Activated gamma-delta T cell treated with Interleukin-2 at 50 U/mL for 16 hours (primary cell): ENCODE results near the gene ST3GAL2.
"Not testable (repeated sequence)": the region's sequence is repeated elsewhere in the genome, so short reads cannot be mapped to it uniquely, and the experiment has no call there.

Source experiments
- DNase-seq: peaks from one replicate; pipeline ENCODE4 v3.0.0-alpha.2; 2020

The ST3GAL2 gene

DNA sequence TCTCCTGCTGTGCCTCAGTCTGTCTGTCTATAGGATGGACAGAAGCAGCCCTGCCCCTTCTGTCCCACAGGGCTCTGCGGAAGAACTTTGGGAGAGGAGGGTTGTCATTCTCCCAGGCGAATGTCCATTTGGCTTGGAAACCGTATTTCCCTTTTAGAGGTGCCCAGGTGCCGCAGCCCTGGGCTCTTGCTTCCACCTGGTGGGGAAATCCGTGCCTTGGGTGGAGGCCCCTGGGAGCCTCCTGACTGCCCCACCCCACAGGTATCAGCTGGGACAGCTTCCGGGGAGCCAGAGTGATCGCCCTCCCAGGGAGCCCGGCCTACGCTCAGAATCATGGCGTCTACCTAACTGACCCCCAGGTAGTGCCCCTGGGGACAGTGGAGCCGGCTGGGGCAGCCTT, 28.2 kb upstream of the ST3GAL2 start:
- DNase-seq: no peak

DNA sequence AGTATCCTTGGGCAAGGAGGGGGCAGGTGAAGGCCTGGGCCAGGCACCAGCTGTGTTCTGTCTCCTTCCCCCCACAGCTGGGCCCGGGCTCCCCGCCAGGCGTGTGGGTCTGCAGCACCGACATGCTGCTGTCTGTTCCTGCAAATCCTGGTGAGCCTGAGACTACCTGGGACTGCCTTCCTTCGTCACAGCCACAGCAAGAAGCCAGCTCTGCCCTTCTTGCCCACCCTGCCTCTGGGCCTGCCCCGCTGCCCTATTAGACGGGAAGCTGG, 27.8 kb upstream of the ST3GAL2 start:
- no peak for DNase-seq

DNA sequence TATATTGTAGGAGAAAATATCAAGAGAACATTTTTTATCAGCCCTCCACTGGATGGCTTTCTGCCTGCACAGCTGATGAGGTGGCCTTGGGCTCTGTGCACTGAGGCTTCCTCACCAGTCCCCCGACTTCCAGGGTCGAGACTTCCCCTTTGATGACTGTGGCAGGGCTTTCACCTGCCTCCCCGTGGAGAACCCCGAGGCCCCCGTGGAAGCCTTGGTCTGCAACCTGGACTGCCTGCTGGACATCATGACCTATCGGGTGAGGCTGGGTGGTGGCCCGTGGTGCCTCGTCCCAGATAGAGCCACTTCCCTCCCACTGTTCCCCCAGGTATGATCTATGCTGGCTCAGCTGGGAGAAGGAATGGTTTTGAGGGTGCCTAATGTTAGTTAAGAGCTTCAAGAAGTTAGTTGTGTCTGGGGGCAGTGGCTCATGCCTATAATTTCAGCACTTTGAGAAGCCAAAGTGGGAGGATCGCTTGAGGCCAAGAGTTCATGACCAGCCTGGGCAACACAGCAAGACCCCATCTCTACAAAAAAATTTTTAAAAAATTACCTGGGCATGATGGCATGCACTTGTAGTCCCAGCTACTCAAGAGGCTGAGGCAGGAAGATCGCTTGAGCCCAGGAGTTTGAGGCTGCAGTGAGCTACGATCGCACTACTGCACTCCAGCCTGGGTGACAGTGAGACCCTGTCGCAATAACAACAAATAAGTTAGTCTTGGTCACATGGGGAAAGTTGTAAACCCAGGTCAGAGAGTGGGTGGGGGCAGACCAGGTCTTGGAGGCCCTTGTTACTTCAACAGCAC, 27.3 kb upstream of the ST3GAL2 start:
- DNase-seq: no peak

DNA sequence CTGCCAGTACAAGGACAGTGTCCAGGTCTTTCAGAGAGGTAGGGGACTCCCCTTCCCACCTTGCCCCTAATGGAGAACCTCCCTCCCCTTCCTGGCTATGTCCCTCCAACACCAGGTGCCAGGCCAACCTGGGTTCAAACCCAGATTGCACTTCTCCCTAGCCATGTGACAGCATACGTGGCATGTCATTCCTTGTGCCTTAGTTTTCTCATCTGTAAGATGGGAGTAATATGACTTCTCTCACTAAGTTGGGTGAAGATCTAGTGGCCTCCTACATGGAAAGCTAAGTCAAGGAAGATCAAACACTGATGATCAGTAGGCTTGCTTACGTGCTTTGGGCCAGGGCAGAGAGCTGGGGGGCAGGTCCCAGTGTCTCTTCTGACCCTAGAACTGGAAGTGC, 24.3 kb upstream of the ST3GAL2 start:
- no peak for DNase-seq

DNA sequence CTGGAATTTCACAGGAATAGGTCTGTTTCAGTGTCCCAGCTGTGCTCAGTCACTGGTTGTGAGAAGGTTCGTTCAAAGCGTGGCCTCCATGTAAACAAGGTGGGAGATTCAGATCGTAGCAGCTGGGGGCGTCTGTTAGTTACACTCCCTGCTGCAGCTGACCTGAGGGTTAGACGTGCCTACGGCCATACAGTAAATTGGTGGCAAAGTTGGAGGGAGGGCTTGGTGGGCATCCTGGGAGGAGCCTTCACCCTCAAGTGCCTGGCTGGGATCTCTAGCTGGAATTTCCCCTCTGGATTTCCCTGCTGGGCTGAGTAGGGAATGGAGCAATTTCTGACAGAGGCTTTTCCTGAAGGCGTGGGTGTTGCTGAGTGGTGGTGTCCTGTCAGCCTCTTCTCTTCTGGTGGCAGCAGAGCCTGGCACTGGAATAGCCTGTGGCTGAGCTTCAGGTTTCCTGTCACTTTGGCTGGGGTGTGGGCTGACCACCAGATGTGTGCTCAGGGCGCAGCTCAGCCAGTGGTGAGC, 21.9 kb upstream of the ST3GAL2 start:
- DNase-seq: no peak

DNA sequence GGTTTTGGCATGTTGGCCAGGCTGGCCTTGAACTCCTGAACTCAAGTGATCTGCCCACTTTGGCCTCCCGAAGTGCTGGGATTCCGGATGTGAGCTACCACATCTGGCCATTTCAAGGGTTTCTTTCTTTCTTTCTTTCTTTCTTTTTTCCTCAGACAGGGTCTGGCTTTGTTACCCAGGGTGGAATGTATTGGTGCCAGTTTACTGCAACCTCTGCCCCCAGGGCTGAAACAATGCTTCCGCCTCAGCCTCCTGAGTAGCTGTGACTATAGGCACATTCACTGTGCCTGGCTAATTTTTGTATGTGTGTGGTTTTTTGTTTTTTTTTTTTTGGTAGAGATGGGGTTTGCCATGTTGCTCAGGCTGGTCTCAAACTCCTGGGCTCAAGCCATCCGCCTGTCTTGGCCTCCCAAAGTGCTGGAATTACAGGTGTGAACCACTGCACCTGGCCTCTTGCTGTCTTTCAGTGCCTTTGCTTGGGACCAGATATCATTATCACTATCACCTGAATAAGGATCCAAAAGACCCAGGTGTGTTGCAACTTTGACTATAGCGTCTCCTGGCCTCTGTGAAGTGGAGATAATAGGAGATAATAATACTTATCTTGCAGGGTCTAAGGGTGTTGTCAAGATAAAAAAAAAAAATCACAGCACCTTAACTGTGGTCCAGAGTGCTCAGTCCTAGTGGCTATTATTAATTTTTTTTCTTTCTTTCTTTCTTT, 18.7 kb upstream of the ST3GAL2 start:
- no peak for DNase-seq

DNA sequence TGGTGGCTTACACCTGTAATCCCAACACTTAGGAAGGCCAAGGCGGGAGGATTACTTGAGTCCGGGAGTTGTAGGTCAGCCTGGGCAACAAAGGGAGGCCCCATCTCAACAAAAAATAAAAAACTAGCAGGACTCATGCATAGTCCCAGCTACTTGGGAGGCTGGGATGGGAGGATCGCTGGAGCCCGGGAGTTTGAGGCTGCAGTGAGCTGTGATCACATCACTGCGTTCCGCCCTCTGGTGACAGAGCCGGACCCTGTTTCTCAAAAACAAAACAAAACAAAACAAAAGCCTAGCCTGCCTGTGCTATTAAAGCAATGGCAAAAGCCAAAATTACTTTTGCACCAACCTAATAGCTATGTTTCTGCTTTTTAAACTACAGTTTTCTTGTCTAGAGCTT, 17.0 kb upstream of the ST3GAL2 start:
- no peak for DNase-seq

DNA sequence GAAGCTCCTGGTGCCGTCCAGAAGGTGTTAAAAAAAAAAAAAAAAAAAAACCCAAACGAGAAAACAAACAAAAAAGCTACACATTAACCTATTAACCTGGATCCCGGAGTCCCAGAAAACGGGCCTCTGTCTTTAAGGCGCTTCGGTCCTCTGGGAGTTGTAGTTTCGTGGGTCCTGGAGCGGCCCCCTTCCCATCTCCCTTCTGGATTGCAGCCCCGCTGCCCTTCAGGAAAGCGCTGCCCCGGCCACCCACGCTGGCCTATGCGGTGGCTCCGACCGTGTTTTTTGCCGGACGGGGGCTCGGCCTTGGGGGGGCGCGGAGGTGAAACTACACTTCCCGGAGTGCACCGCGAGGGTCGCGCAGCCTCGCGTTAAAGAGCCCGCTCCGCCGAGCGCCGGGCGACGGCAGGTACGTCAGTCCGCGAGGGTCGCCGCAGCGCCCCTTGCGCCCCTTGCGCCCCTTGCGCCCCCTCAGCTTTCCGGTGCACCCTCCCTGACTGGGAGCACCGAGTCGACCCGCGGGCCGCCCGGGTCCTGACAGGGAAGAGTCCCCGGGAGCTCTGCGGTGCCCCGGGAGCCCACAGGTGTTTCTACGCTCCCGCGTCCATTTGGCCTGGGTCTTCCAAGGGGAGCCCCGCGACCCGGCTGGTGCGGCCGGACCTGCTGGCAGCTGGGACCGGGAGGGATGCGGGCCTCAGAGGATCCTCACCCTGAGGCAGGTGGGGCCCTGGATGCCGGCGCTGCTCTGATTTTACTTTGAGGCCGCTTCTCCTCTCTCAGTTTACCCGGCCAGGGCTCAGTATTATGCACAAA, 15.5 kb upstream of the ST3GAL2 start, which contains the start of gene FCSK:
Gene FCSK, plus strand, starts transcription at position 374 of the 813 bp plus-strand sequence. CDS start 8,596 bp downstream, outside the sequence.
- DNase-seq: peak; percentile 62

DNA sequence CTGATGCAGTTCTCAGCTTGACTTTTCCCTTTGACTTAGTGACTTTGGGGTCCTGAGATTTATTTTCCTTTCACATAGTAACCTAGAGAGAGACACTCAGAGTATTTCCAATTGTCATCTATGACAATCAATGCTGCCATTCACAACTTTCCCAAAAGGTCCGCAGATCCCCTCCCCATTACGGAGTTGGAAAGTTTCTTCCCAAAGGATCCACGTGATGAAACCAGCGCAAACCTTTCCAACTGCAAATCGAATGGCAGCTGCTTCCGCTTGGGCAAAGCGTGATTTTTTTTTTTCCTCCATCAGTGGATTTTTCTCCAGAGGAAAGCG, 15.0 kb upstream of the ST3GAL2 start:
- DNase-seq: no peak

DNA sequence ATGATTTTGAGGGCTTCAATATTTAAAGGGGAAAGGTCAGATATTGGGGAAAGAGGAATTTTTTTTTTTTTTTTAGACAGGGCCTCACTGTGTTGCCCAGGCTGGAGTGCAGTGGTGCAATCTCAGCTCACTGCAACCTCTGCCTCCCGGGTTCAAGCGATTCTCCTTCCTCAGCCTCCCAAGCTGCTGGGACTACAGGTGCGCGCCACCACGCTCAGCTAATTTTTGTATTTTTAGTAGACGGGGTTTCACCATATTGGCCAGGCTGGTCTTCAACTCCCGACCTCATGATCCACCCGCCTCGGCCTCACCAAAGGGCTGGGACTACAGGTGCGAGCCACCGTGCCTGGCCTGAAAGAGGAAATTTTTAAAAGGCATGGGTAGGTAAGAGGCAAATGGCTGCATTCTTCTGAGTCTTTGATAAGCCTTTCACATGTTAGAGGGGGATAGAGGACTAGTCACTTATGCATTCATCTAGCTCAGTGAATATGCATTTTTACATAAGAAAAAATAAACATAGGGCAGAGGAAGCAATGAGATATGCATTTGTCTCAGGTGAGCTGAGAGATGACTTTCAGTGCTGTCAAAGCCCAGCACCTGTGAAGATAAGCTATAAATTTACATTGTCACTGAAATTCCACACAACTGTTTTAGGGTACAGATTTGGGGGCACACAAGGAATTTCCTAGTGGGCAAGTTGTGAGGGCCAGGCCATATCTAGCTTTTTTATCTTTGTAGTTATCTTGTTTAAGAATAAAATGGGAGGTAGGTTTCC, 14.4 kb upstream of the ST3GAL2 start:
- no peak for DNase-seq

DNA sequence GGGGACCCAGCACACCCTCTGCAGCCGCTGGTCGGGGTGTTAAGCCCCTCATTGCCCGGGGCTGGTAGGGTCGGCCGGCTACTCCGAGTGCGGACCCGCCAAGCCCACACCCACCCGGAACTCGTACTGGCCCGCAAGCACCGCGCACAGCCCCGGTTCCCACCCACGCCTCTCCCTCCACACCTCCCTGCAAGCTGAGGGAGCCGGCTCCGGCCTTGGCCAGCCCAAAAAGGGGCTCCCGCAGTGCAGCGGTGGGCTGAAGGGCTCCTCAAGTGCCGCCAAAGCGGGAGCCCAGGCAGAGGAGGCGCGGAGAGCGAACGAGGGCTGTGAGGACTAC, 12.1 kb upstream of the ST3GAL2 start:
- DNase-seq: not testable (repeated sequence)

DNA sequence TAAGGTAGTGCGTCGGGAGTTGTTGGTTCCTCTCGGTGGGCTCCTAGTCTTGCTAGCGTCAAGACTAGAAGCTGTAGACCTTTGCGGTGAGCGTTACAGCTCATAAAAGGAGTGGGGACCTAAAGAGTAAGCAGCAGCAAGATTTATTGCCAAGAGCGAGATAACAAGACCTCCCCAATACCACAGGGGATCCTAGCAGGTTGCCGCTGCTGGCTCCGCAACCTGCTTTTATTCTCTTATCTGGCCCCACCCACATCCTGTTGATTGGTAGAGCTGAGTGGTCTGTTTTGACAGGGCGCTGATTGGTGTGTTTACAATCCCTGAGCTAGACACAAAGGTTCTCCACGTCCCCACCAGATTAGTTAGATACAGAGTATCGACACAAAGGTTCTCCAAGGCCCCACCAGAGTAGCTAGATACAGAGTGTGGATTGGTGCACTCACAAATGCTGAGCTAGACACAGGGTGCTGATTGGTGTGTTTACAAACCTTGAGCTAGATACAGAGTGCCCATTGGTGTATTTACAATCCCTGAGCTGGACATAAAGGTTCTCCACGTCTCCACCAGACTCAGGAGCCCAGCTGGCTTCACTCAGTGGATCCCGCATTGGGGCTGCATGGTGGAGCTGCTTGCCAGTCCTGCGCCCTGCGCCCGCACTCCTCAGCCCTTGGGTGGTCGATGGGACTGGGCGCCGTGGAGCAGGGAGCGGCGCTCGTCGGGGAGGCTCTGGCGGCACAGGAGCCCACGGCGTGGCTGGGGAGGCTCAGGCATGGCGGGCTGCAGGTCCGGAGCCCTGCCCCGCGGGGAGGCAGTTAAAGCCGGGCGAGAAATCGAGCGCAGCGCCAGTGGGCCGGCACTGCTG, 11.5 kb upstream of the ST3GAL2 start:
- DNase-seq: not testable (repeated sequence)

DNA sequence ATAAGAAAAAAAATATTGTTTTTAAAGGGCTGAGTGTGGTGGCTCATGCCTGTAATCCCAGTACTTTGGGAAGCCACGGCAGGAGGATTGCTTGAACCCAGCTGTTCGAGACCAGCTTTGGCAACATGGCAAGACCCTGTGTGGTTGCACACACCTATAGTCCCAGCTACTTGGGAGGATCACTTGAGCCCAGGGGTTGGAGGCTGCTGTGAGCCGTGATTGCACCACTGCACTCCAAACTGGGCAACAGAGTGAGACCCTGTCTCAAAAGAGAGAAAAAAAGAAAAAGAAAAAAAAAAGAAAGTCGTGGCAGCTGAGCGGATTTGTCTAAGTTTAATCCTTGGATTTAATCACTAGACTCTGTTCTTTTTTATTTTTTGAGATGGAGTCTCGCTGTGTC, 9.2 kb upstream of the ST3GAL2 start:
- no peak for DNase-seq

DNA sequence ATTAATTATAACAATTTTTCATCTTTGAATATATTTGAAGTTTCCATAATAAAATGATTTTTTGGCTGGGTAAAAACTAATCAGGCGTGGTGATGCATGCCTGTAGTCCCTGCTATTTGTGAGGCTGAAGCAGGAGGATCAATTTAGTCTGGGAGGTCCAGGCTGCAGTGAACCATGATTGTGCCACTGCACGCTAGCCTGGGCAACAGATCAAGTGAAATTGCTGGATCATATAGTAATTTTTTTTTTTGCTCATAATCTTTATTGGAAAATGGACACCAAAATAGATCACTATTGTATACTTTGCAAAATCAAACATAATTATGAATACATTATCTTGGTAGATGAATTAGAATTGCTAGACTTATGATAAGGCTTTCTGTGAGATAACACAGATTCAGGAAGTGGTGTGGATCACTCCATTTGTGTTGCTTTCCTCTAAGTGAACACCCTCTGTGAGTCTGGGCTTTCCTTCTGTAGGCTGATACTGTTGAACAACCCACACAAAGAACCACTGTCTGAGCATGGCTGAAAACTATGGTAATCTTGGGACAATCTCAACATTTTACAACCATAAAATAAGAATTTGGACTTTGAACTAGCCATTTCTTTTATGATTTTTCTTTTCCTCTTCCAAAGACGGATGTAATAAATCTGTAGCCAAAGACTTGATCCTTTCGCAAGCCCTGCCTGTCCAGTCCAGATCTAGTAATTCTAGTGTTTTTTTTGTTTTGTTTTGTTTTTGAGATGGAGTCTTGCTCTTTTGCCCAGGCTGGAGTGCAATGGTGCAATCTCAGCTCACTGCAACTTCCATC, 5.6 kb upstream of the ST3GAL2 start:
- no peak for DNase-seq

DNA sequence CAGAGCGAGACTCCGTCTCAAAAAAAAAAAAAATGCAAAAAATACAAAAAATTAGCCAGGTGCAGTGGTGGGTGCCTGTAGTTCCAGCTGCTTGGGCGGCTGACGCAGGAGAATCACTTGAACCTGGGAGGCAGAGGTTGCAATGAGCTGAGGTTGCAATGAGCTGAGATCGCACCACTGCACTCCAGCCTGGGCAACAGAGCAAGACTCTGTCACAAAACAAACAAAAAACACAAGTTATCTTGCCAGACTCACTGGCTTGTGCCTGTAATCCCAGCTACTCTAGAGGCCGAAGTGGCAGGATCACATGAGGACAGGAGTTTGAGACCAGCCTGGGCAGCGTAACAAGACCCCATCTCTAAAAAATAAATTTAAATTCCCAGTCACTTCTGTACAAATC, 3.4 kb upstream of the ST3GAL2 start:
- DNase-seq: no peak

DNA sequence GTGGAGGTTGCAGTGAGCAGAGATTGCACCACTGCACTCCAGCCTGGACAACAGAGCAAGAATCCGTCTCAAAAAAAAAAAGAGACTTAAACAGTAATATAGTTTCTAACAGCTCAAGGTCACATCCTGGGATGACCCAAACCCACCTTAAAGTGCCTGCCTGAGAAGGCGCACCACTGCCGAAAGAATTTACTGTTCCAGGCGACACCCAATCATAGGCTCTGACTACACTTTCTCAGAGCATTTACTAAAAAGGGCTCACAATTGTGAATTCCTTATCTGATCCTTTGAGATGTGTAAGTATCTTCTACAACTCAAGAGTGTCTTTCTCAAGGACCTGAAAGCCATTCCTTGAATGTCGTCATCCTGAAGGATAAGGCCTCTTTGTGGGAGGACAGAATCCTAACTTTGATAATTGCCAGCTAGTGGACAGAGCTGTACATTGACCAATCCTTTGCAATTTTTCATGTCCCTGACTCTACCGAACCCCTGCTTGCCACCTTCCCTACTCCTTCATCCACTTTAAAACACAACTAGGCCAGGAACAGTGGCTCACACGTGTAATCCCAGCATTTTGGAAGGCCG, 2.6 kb upstream of the ST3GAL2 start:
- no peak for DNase-seq

DNA sequence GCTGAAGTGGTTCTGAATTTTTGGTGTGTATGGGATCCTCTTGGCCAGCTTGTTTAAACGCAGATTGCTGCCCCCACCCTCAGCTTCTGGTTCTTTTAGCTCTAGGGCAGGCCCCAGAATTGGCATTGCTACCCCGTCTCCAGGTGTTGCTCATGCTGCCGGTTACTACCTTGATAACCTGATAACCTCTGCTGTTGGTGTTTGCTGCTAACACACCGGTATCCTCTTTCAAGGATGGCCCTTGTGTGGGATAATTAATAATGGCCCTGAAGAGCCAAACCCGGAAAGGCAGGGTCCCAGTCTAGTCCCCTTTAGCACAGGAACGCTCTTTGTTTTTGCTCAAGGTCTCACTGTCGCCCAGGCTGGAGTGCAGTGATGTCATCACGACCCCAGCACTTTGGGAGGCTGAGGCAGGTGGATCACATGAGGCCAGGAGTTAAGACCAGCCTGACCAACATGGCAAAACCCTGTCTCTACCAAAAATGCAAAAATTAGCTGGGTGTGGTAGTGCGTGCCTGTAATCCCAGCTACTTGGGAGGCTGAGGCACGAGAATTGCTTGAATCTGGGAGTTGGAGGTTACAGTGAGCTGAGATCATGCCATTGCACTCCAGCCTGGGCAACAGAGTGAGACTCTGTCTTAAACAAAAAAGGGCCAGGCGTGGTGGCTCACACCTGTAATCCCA, 1.3 kb upstream of the ST3GAL2 start:
- DNase-seq: no peak

DNA sequence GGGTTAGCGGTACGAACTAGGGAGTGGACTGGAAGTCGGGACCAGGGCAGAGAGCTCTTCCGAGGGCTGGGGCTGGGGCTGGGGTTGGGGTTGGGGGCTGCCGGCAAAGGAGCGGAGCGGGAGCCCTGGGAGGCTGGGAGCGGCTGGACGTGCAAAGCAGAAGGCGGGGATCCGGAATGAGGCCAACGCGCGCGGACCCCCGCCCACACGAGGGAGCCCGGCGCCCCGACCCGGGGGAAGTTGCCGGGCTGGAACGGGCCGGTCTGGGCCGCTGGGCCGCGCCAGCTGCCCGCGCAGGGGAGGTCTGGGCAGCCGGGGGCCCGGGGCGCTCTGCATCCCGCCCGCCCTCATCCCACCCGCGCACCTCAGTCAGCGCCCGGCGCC, 323 bp downstream of the ST3GAL2 start:
- DNase-seq: no peak

DNA sequence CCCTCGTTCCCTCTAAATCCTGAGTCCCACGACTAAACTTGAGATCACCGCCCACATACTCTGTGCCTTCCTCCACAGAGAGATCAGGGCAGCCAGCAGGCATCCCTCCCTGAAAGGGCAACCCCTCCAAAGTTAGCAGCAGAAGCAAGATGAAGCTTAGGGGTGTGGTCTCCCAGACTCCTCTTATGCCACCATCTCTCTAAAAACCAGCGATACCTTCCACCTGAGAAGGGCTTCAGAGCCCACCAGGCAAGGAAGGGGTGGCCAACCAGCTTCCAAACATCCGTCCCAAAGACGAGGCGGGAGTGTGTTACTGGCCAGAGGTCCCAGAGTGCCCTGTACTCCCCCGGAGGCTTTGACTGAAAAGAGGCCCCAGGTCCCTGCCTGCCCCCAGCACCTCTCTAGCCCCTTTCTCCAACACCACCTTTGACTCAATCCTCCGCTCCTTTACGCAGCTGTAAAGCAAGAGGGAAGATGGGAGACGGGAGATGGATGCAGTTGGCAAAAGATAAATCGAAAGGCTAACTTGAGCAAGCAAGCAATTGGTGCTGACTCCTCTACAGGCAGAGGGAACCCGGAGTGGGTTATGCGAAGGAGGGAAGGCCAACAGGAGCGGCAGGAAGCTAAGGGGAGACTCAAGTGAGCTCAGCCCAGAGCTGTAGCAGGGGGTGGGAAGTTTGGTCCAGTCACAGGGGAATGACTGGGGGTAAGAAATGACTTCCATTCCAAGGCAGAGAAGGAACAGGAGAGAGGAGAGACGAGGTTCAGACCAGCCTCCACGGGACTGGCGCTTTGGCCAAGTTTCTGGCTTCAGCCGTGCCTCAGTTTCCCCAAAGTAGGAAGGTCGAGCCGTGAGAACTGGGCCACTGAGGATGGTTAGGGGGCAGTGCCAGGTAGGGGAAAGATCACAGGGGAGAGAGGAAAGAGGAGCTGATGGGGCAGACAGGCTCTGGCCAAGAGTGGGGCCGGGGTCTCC, 1.0 kb downstream of the ST3GAL2 start:
- DNase-seq: no peak
